GM12878 (cell line): ENCODE results near the gene KAT14. TPM values are rescaled to one million over a fixed set of nuclear protein-coding genes. Genes with fewer than 3 reads are reported as not detected.
A peak's percentile ranks its signal among the peaks of the same experiment; 100 is the strongest.

Source experiments
- ETV6 ChIP-seq, 2 experiments: fragments of 450-650 bp in 1 of 2; IDR thresholded peaks in 1 of 2; conservative IDR thresholded peaks in 1 of 2; 2 replicates each; pipeline ENCODE4 v1.6.1; 2014; ENCODE audit warnings: antibody characterized with exemption in 1 of 2, borderline replicate concordance in 1 of 2, low read depth in 1 of 2, mild to moderate bottlenecking in 1 of 2, moderate library complexity in 1 of 2
- HCFC1 ChIP-seq: fragments of 150-350 bp; IDR thresholded peaks from 2 replicates; pipeline ENCODE4 v1.6.1; 2014; ENCODE audit warnings: low read length
- KDM1A ChIP-seq: fragments of 200-600 bp; sonication (generic); IDR thresholded peaks from 2 replicates; pipeline ENCODE4 v1.6.1; 2016; ENCODE audit warnings: borderline replicate concordance
- KLF5 ChIP-seq: fragments of 450-650 bp; IDR thresholded peaks from 2 replicates; pipeline ENCODE4 v1.6.1; 2014; ENCODE audit warnings: mild to moderate bottlenecking; ENCODE audit not compliant: partially characterized antibody
- MEF2A ChIP-seq: IDR thresholded peaks from 2 replicates; pipeline ENCODE4 v1.6.1; 2011; ENCODE audit warnings: low read depth, mild to moderate bottlenecking, low read length, moderate library complexity; ENCODE audit not compliant: insufficient read depth
- RB1 ChIP-seq: fragments of 450-650 bp; formaldehyde crosslinking; IDR thresholded peaks from 2 replicates; pipeline ENCODE4 v1.6.1; 2017; ENCODE audit warnings: mild to moderate bottlenecking, borderline replicate concordance
- RCOR1 ChIP-seq: conservative IDR thresholded peaks from 2 replicates; pipeline ENCODE4 v1.6.1; 2012; ENCODE audit warnings: low read depth, low read length, improper control_type of control experiment
- SIN3A ChIP-seq: IDR thresholded peaks from 2 replicates; pipeline ENCODE4 v1.6.1; 2012; ENCODE audit warnings: low read depth, low read length, improper control_type of control experiment
- SMAD5 ChIP-seq: IDR thresholded peaks from 2 replicates; pipeline ENCODE4 v1.6.1; 2016; ENCODE audit warnings: antibody characterized with exemption, low read depth
- SMARCA5 ChIP-seq: fragments of 450-650 bp; IDR thresholded peaks from 2 replicates; pipeline ENCODE4 v1.6.1; 2017; ENCODE audit warnings: mild to moderate bottlenecking
- TAF1 ChIP-seq: IDR thresholded peaks from 2 replicates; pipeline ENCODE4 v1.6.1; 2011; ENCODE audit warnings: mild to moderate bottlenecking, low read depth, low read length, borderline replicate concordance
- TCF3 ChIP-seq: IDR thresholded peaks from 2 replicates; pipeline ENCODE4 v1.6.1; 2012; ENCODE audit warnings: low read depth, mild to moderate bottlenecking, low read length, borderline replicate concordance; ENCODE audit not compliant: insufficient read depth
- ZNF207 ChIP-seq: fragments of 450-650 bp; IDR thresholded peaks from 2 replicates; pipeline ENCODE4 v1.6.1; 2014; ENCODE audit warnings: antibody characterized with exemption, mild to moderate bottlenecking, borderline replicate concordance
- ZNF217 ChIP-seq: fragments of 450-650 bp; IDR thresholded peaks from 2 replicates; pipeline ENCODE4 v1.6.1; 2017; ENCODE audit warnings: antibody characterized with exemption, mild to moderate bottlenecking
- ZSCAN29 ChIP-seq: fragments of 450-650 bp; IDR thresholded peaks from 2 replicates; pipeline ENCODE4 v1.6.1; 2017; ENCODE audit warnings: mild to moderate bottlenecking, moderate library complexity
- polyA plus RNA-seq, 11 experiments: library from polyadenylated mRNA; depleted of rRNA in 4 of 11; unstranded in 6 of 11; stranded (reverse) in 5 of 11; fragments of >200 nt; fragmentation: Nextera tagmentation in 4 of 11; fragmentation: Illumina TruSeq in 1 of 11; extraction: Ambion mirVana in 4 of 11; extraction: Trizol in 1 of 11; gene quantifications; 1 replicate in 1 of 11; 2 replicates in 10 of 11; pipeline versions ENCODE4 v1.2.1 to v1.2.3, GENCODE V29; 2011 to 2016; ENCODE audit warnings: inconsistent platforms in 2 of 11, missing spikeins in 2 of 11, low read depth in 1 of 11
- total RNA-seq, 4 experiments: library from RNA; depleted of rRNA in 3 of 4; stranded (reverse); fragments of >200 nt in 3 of 4; fragmentation: Illumina TruSeq in 1 of 4; extraction: Trizol in 1 of 4; gene quantifications; 2 replicates each; pipeline versions ENCODE4 v1.2.1 to v1.2.3, GENCODE V29; 2013 to 2021
- TF ChIP-seq, protein P1 (sequence below): fragments of 150-350 bp; IDR thresholded peaks from 2 replicates; pipeline ENCODE4 v1.6.1; 2016; ENCODE audit warnings: low read depth, low read length
- TF ChIP-seq, protein P2 (sequence below): fragments of 450-650 bp; formaldehyde crosslinking; IDR thresholded peaks from 2 replicates; pipeline ENCODE4 v1.4.0; 2022; ENCODE audit warnings: mild to moderate bottlenecking, moderate library complexity
- TF ChIP-seq, protein P3 (sequence below): fragments of 450-650 bp; formaldehyde crosslinking; IDR thresholded peaks from 2 replicates; pipeline ENCODE4 v1.4.0; 2020; ENCODE audit warnings: mild to moderate bottlenecking, moderate library complexity

Gene KAT14
- total and polyA plus RNA-seq, 10 of the 15 experiments (the other 5 are each of a cell fraction or from before 2014, with no cell fraction given), result 4.0 to 19.9 (median 13.9) TPM

DNA sequence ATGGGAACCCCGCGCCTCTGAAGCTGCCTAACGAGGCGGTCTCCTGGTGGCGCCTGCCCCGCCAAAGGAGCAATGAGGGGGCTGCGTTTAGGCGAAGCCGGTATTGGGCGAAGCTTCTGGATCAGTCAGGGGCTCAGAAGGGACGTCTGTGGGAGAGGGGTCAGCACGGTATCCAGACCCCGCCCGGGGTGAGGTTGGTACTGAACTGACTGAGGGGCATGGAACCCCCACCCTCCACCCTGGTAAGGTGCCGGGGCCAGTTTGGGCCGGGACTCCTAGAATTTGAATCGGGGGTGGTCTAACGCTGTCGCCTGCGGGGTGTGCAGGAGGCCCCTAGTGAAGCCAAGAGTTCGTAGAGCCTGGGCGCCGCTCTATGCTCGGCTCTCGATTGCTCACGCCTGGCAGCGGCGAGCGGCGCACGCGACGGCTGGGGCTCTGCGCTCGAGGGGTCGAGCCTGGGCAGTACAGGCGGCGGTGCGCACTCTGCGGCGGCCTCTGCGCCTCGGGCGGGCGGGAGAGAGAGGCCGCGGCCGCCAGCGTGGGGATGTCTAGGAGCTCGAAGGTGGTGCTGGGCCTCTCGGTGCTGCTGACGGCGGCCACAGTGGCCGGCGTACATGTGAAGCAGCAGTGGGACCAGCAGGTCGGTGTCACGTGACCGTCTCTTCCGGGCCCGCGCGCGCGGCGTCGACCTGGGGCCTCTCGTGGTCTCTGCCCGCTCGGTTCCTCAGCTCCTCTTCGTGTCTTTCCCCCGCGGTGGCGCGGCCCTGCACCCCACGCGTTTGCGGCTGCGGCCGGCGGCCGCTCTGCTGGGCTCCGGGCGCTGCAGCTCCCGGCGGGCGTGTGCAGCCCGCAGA is at the start of gene KAT14, which contains the start of gene PET117 (continued):
- TF ChIP-seq, protein P1, sequence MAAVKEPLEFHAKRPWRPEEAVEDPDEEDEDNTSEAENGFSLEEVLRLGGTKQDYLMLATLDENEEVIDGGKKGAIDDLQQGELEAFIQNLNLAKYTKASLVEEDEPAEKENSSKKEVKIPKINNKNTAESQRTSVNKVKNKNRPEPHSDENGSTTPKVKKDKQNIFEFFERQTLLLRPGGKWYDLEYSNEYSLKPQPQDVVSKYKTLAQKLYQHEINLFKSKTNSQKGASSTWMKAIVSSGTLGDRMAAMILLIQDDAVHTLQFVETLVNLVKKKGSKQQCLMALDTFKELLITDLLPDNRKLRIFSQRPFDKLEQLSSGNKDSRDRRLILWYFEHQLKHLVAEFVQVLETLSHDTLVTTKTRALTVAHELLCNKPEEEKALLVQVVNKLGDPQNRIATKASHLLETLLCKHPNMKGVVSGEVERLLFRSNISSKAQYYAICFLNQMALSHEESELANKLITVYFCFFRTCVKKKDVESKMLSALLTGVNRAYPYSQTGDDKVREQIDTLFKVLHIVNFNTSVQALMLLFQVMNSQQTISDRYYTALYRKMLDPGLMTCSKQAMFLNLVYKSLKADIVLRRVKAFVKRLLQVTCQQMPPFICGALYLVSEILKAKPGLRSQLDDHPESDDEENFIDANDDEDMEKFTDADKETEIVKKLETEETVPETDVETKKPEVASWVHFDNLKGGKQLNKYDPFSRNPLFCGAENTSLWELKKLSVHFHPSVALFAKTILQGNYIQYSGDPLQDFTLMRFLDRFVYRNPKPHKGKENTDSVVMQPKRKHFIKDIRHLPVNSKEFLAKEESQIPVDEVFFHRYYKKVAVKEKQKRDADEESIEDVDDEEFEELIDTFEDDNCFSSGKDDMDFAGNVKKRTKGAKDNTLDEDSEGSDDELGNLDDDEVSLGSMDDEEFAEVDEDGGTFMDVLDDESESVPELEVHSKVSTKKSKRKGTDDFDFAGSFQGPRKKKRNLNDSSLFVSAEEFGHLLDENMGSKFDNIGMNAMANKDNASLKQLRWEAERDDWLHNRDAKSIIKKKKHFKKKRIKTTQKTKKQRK, result peak; percentile 38; the same call in 1 of the 2 replicates
- TF ChIP-seq KDM1A, result no peak
- TF ChIP-seq, protein P2, sequence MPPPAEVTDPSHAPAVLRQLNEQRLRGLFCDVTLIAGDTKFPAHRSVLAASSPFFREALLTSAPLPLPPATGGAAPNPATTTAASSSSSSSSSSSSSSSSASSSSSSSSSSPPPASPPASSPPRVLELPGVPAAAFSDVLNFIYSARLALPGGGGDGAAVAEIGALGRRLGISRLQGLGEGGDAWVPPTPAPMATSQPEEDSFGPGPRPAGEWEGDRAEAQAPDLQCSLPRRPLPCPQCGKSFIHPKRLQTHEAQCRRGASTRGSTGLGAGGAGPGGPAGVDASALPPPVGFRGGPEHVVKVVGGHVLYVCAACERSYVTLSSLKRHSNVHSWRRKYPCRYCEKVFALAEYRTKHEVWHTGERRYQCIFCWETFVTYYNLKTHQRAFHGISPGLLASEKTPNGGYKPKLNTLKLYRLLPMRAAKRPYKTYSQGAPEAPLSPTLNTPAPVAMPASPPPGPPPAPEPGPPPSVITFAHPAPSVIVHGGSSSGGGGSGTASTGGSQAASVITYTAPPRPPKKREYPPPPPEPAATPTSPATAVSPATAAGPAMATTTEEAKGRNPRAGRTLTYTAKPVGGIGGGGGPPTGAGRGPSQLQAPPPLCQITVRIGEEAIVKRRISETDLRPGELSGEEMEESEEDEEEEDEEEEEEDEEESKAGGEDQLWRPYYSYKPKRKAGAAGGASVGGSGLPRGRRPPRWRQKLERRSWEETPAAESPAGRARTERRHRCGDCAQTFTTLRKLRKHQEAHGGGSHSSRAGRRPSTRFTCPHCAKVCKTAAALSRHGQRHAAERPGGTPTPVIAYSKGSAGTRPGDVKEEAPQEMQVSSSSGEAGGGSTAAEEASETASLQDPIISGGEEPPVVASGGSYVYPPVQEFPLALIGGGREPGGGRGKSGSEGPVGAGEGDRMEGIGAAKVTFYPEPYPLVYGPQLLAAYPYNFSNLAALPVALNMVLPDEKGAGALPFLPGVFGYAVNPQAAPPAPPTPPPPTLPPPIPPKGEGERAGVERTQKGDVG (CRISPR knock-in tag), result peak; percentile 91
- no peak for TF ChIP-seq RCOR1
- TF ChIP-seq TAF1, result peak; percentile 88; the same call in 1 of the 2 replicates
- peak; percentile 69 for TF ChIP-seq HCFC1
- TF ChIP-seq, protein P3, sequence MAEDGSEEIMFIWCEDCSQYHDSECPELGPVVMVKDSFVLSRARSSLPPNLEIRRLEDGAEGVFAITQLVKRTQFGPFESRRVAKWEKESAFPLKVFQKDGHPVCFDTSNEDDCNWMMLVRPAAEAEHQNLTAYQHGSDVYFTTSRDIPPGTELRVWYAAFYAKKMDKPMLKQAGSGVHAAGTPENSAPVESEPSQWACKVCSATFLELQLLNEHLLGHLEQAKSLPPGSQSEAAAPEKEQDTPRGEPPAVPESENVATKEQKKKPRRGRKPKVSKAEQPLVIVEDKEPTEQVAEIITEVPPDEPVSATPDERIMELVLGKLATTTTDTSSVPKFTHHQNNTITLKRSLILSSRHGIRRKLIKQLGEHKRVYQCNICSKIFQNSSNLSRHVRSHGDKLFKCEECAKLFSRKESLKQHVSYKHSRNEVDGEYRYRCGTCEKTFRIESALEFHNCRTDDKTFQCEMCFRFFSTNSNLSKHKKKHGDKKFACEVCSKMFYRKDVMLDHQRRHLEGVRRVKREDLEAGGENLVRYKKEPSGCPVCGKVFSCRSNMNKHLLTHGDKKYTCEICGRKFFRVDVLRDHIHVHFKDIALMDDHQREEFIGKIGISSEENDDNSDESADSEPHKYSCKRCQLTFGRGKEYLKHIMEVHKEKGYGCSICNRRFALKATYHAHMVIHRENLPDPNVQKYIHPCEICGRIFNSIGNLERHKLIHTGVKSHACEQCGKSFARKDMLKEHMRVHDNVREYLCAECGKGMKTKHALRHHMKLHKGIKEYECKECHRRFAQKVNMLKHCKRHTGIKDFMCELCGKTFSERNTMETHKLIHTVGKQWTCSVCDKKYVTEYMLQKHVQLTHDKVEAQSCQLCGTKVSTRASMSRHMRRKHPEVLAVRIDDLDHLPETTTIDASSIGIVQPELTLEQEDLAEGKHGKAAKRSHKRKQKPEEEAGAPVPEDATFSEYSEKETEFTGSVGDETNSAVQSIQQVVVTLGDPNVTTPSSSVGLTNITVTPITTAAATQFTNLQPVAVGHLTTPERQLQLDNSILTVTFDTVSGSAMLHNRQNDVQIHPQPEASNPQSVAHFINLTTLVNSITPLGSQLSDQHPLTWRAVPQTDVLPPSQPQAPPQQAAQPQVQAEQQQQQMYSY (CRISPR knock-in tag), result peak; percentile 86
- TF ChIP-seq ETV6 (conservative IDR thresholded peaks at IDR 0.05 in 1 of 2, IDR thresholded peaks at IDR 0.05 in 1 of 2; ENCODE audit: borderline replicate concordance in 1 of 2, low read depth in 1 of 2), result 0 out of 4 replicates have a peak, but pooled peaks of 1 of the 2 experiments have one; percentile 32
- TF ChIP-seq ZNF217, result no peak
- TF ChIP-seq ZNF207, result peak; percentile 94; the same call in 1 of the 2 replicates
- TF ChIP-seq KLF5, result peak; percentile 89
- TF ChIP-seq MEF2A, result 0 out of 2 replicates have a peak, but pooled peaks have one; percentile 32
- 0 out of 2 replicates have a peak, but pooled peaks have one; percentile 64 for TF ChIP-seq RB1
- TF ChIP-seq ZSCAN29, result no peak
- TF ChIP-seq SIN3A, result peak; percentile 79; the same call in 1 of the 2 replicates
- 0 out of 2 replicates have a peak, but pooled peaks have one; percentile 67 for TF ChIP-seq TCF3
- peak; percentile 82; the same call in 1 of the 2 replicates for TF ChIP-seq SMAD5
- TF ChIP-seq SMARCA5, result peak; percentile 74; the same call in 1 of the 2 replicates
